Measurements from ENCODE around the gene CST11.
"Not testable (repeated sequence)": the region's sequence is repeated elsewhere in the genome, so short reads cannot be mapped to it uniquely, and the experiment has no call there.

CST11 gene

GRCh38 chr20:23452776-23453175 lies at the start of gene CST11:
Gene CST11 (minus strand): TSS chr20:23452876. CDS start chr20:23452811, 65 bp downstream.
- no peak for DNase-seq

- no peak for DNase-seq
Measured at GRCh38 chr20:23501926-23502325, 49.2 kb upstream of the CST11 start.

- no peak for DNase-seq
Measured at GRCh38 chr20:23497536-23497935, 44.9 kb upstream of the CST11 start.

GRCh38 chr20:23493172-23493772 lies 40.6 kb upstream of the CST11 start:
- DNase-seq: no peak

DNA sequence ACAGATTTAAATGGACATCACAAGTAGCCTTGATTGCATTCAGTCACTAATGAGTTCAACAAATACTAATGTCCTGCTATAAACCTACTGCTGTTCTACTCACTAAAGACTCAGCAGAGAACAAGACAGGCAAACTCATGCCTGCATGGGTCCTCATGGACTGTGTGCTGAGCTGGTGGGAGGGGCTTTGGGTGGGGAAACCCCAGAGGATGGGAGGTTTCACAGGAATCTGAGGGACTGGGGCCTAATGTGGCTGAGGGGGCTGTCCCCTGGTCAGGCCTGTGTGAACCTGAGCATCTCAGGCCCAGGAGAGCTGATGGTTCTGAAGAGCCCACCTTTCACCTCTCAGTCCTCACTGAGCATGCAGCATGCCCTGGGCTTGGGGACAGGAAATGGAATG lies 39.6 kb upstream of the CST11 start:
- no peak for DNase-seq

DNA sequence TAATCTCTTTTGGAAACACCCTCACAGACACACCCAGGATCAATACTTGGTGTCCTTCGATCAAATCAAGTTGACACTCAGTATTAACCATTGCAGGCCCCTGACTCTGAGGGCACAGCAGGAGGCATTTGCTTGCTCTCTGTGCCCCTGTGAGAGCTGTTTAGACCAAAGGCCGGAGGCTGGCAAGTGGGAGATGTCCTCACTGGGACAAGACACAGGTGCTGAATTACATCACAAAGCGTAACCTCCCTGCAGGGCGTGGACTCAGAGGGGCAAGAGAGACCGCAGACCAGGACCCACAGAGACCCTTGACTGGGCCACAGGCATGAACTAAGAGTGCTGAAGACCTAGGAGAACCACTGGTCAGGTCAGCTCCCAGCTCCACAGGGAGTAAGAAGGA lies 38.1 kb upstream of the CST11 start, which contains the start of gene CST8:
Gene CST8, plus strand, starts transcription at position 301 of the 400 bp plus-strand sequence. CDS start 551 bp downstream, outside the sequence.
- no peak for DNase-seq

- DNase-seq: no peak
Measured at GRCh38 chr20:23488996-23489395, 36.3 kb upstream of the CST11 start.

- no peak for DNase-seq
Measured at GRCh38 chr20:23488470-23488869, 35.8 kb upstream of the CST11 start.

DNA sequence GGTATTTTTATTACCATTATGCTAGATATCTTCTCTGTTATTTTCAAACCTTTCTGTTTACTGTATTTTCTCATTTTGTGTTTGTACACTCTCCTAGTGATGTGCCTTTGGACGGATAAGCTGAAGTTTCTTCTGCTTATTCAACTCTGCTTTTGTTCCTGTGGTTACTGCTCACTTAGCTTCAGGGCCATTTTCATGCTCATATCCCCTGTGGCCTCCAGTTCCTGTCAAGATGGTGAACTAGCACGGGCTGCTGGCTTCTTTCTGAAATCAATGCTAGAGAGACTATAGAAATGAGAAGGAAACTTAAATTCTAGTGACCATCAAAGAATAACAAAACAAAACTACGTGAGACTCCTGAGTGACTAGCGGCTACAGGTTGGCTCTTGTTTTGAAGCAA lies 31.4 kb upstream of the CST11 start:
- no peak for DNase-seq

DNA sequence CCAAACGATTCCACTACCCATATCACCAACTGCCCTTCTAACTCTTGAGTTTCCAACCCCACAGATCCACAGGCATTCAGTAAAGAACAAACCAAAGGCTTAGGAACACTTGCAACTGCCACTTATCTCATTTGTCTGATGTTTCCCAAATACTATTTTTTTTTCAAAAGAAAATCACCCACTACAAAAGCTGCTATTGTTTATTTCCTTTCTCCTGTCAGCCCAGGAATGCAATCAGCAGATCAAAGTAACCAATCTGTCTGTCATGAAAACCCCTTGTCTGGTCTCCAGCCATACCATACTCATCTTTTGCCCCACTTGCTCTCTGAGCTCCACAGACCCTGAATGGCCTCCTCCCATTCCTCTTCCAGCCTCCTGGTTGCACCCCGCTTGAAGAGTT lies 29.5 kb upstream of the CST11 start:
- DNase-seq: no peak

- no peak for DNase-seq
Measured at GRCh38 chr20:23479043-23479442, 26.4 kb upstream of the CST11 start.

GRCh38 chr20:23477223-23477622 lies 24.5 kb upstream of the CST11 start:
- DNase-seq: no peak

DNA sequence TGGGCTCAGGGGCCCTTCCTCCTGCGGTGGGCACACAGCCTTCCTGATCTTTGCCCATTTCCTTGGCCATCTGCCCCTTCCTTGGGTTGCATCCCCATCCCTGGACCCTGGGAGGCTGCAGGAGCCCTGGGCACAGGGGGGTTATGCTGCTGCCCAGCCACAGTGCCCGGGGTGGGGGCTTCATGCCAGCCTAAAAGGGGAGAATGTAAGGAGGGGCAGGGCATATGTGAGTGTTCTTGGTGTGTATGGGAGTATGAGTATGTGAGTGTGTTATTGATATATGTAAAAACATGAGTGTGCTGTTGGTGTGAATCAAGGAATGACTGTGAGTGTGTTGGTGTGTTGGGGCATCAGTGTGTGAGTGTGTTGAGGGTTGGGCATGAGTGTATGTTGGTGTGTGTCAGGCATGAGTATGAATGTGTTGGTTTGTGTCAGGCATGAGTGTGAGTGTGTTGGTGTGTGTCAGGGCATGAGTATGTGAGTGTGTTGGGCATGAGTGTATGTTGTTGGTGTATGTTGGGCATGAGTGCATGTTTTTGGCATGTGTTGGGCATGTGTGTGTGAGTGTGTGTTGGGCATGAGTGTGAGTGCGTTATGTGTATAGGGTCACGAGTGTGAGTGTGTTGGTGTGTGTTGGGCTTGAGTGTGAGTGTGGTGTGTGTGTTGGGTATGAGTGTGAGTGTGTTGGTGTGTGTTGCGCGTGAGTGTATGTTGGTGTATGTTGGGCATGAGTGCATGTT lies 23.5 kb upstream of the CST11 start:
- DNase-seq: no peak

GRCh38 chr20:23475395-23475794 lies 22.7 kb upstream of the CST11 start:
- no peak for DNase-seq

DNA sequence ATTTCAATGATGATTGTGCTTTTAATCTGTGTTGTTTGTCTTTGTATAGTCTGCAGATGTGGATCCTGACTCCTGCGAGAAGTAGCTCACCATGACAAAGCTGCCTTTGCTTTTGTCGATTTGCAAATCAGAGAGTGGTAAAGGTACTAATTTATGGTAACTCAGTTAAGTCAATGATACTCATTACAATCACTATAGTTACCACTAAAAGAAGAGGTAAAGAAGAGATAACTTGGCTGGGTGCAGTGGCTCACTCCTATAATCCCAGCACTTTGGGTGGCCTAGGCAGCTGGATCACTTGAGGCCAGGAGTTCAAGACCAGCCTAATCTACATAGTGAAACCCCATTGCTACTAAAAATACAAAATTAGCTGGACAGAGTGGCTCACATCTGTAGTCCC lies 20.6 kb upstream of the CST11 start:
- not testable (repeated sequence) for DNase-seq

GRCh38 chr20:23472306-23472705 lies 19.6 kb upstream of the CST11 start:
- DNase-seq: not testable (repeated sequence)

GRCh38 chr20:23466961-23467360 lies 14.3 kb upstream of the CST11 start:
- not testable (repeated sequence) for DNase-seq

DNA sequence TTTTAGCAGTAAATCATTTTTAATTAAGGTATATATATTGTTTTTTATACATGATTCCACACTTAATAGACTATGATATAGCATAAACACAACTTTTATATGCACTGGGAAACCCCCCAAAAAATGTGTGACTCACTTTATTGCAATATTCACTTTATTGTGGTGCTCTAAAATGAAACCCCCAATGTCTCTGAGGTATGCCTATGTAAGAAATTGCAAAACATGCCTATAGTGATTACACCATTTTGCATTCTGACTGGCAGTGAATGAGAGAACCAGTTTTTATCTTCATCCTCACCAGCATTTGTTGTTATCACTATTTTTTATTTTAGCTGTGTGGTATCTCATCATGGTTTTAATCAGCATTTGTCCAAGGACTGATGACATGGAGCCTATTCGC lies 8.5 kb upstream of the CST11 start:
- DNase-seq: no peak

DNA sequence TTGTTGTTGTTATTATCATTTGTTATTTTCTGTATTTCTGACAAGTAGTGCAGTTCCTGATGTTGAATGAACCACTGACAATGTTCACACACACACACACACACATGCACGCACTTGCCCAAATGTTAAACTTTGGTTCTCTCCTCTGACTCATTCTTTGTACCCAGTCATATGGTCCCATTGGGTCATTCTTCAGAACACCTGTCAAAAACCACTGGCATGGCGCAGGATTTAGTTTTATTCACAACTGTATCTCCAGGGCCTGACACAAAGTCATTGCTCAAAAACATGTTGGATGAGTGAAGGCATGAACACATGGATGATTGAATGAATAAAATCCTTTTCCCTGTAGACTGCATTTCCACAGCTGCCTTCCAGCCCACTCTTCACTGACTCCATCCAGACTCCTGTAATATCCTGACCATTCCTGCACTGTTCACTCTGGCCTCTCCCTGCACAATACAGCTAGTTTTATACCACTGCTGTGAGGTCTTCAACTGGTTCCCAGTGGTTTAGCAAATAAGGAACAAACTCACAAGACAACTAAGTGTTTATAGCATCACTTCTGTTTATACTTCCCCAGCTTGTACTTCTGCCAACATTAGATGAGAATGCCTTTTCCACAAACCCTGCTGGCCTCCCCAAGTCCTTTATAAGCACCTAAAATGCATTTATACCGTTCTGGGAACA lies 6.9 kb upstream of the CST11 start:
- DNase-seq: no peak

DNA sequence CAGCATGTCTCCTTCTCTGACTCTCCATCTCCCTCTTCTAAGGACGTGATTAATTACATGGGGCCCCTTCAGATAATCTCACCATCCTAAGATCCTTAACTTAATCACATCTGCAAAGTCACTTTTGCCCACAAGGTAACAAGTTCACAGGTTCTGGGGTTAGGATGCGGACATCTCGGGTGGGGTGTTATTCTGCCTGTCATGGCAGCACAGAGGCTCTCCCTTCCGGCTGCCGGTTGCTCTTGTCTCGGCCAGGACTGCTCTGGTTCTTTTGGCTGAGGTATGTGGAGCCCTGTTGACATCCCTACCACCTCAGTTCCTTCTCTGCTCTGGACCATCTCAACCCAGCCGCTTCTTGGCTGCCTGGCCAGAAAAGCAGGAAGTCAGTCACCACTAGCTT lies 4.2 kb upstream of the CST11 start:
- no peak for DNase-seq

DNA sequence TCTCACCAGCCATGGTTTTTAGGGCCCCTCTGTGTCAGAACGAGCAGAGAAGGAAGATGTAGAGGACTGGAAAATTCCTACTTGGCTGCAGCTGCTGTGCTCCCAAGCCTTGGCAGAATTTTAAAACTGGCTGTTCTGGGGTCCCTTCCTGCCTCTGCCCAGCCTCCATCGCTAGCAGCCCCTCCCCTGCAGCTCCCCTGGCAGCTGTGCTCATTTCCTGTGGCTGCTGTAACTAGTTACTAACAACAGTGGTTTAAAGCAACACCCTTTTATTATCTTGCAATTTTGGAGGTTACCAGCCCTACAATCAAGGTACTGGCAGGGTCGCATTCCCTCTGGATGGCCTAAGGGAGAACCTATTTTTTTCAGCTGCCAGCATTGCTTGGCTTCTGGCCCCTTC lies 3.7 kb upstream of the CST11 start:
- DNase-seq: no peak

- DNase-seq: no peak
Measured at GRCh38 chr20:23455639-23456038, 3.0 kb upstream of the CST11 start.

DNA sequence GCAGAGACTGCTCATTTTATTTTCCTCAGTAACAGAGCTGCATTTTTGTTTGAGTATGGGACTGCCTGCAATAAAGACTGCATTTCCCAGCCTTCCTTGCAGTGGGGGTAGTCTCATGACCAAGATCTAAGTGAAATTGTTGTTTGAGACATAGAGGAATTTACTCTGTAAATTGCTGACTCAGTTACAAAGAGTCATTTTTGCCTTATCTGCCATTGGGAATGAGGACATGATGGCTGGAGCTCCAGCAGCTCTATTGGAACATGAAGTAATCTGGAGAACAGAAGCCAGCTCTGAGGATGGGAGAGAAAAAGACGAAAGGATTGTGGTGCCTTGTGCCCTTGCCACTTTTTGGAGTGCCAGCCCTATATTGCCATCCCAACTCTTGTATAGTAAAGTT lies 2.1 kb upstream of the CST11 start:
- DNase-seq: no peak
